Mesothelial cell of epicardium (in vitro differentiated cells): Measurements from ENCODE around the gene USH2A. TPM values are rescaled to one million over a fixed set of nuclear protein-coding genes. Genes with fewer than 3 reads are reported as not detected.

Experiments used
- DNase-seq, 2 experiments: peaks; one replicate each; pipeline ENCODE4 v3.0.0; 2021; ENCODE audit warnings: low spot score in 2 of 2; ENCODE audit not compliant: unreplicated experiment in 2 of 2
- H3K27ac Mint-ChIP-seq: 2 replicates; pipeline ENCODE4 v1.8.0; 2021; ENCODE audit warnings: mixed read lengths
- H3K27me3 Mint-ChIP-seq: 2 replicates; pipeline ENCODE4 v1.8.0; 2021; ENCODE audit warnings: low read depth, mixed read lengths
- H3K36me3 Mint-ChIP-seq: 2 replicates; pipeline ENCODE4 v1.8.0; 2021; ENCODE audit warnings: mixed read lengths
- H3K4me1 Mint-ChIP-seq: 2 replicates; pipeline ENCODE4 v1.8.0; 2021; ENCODE audit warnings: mixed read lengths
- H3K4me3 Mint-ChIP-seq: 2 replicates; pipeline ENCODE4 v1.8.0; 2021; ENCODE audit warnings: mild to moderate bottlenecking, moderate library complexity, mixed read lengths
- H3K9me3 Mint-ChIP-seq: 2 replicates; pipeline ENCODE4 v1.8.0; 2021; ENCODE audit warnings: mixed read lengths
- CTCF ChIP-seq: fragments of 200-600 bp; sonication (generic); IDR thresholded peaks from one replicate; pipeline ENCODE4 v1.5.0; 2021; ENCODE audit warnings: antibody characterized with exemption; ENCODE audit not compliant: unreplicated experiment
- total RNA-seq: library from RNA; stranded (reverse); gene quantifications from 3 replicates; pipeline ENCODE4 v1.2.1, GENCODE V29; 2021

The USH2A gene
- total RNA-seq, 1 donor from 2014 or later: 0.02 TPM

- Mint-ChIP-seq H3K36me3 (no peaks in the 10 kb centered on the region), H3K9me3 (peaks cover 10% of the 10 kb centered on the region), H3K27me3 (peaks cover 3% of the 10 kb centered on the region), H3K27ac (no peak overlapping the region), H3K4me1 (peaks cover 10% of the 10 kb centered on the region), H3K4me3 (no peak overlapping the region)
- no peak for TF ChIP-seq CTCF
- no peak for DNase-seq
These were observed 559.5 kb downstream of the USH2A start for GRCh38 chr1:215863796-215864195.

- Mint-ChIP-seq H3K9me3 (peaks cover 25% of the 10 kb centered on the region), H3K27me3 (no peaks in the 10 kb centered on the region), H3K36me3 (no peaks in the 10 kb centered on the region), H3K4me1 (peaks cover 10% of the 10 kb centered on the region), H3K4me3 (no peak overlapping the region), H3K27ac (no peak overlapping the region)
- no peak for TF ChIP-seq CTCF
- no peak for DNase-seq
These were observed 562.4 kb downstream of the USH2A start for GRCh38 chr1:215860833-215861232.

- no peaks in the 10 kb centered on the region for H3K27me3 Mint-ChIP-seq
- H3K27ac Mint-ChIP-seq: no peak overlapping the region
- H3K36me3 Mint-ChIP-seq: no peaks in the 10 kb centered on the region
- H3K4me1 Mint-ChIP-seq: peaks cover 8% of the 10 kb centered on the region
- H3K9me3 Mint-ChIP-seq: peaks cover 41% of the 10 kb centered on the region
- TF ChIP-seq CTCF: no peak
- H3K4me3 Mint-ChIP-seq: no peak overlapping the region
- DNase-seq: no peak
These were observed 565.9 kb downstream of the USH2A start for GRCh38 chr1:215857317-215857716.

- H3K4me3 Mint-ChIP-seq: no peak overlapping the region
- H3K4me1 Mint-ChIP-seq: no peaks in the 10 kb centered on the region
- DNase-seq: no peak
- no peaks in the 10 kb centered on the region for H3K36me3 Mint-ChIP-seq
- no peak for TF ChIP-seq CTCF
- no peaks in the 10 kb centered on the region for H3K27me3 Mint-ChIP-seq
- peaks cover 15% of the 10 kb centered on the region for H3K9me3 Mint-ChIP-seq
- H3K27ac Mint-ChIP-seq: no peak overlapping the region
These were observed 577.9 kb downstream of the USH2A start for GRCh38 chr1:215845234-215845891.

GRCh38 chr1:215844777-215845176, 578.5 kb downstream of the USH2A start:
- no peak for TF ChIP-seq CTCF
- H3K4me3 Mint-ChIP-seq: no peak overlapping the region
- no peaks in the 10 kb centered on the region for H3K27me3 Mint-ChIP-seq
- H3K4me1 Mint-ChIP-seq: no peaks in the 10 kb centered on the region
- DNase-seq: no peak
- H3K27ac Mint-ChIP-seq: no peak overlapping the region
- no peaks in the 10 kb centered on the region for H3K36me3 Mint-ChIP-seq
- peaks cover 15% of the 10 kb centered on the region for H3K9me3 Mint-ChIP-seq

GRCh38 chr1:215844266-215844665, 579.0 kb downstream of the USH2A start:
- DNase-seq: no peak
- no peak overlapping the region for H3K27ac Mint-ChIP-seq
- H3K27me3 Mint-ChIP-seq: no peaks in the 10 kb centered on the region

More at GRCh38 chr1:215844266-215844665, 579.0 kb downstream of the USH2A start:
- H3K4me3 Mint-ChIP-seq: no peak overlapping the region
- no peaks in the 10 kb centered on the region for H3K4me1 Mint-ChIP-seq
- no peak for TF ChIP-seq CTCF
- H3K36me3 Mint-ChIP-seq: no peaks in the 10 kb centered on the region
- H3K9me3 Mint-ChIP-seq: peaks cover 15% of the 10 kb centered on the region
